H9 (cell line): ENCODE results near the gene SCN5A. TPM values are rescaled to one million over a fixed set of nuclear protein-coding genes. Genes with fewer than 3 reads are reported as not detected.
A peak's percentile ranks its signal among the peaks of the same experiment; 100 is the strongest.

Experiments
- DNase-seq: peaks from one replicate; pipeline ENCODE4 v3.0.0-alpha.2; 2017
- H2AFZ ChIP-seq: one replicate; pipeline ENCODE4 v1.6.1; 2013; ENCODE audit warnings: mild to moderate bottlenecking, low read length, control low read depth, moderate library complexity
- H2AK5ac ChIP-seq: 2 replicates; pipeline ENCODE4 v1.6.1; 2013; ENCODE audit warnings: low read length, control low read depth, mixed read lengths; ENCODE audit not compliant: insufficient read length
- H2BK120ac ChIP-seq: one replicate; pipeline ENCODE4 v1.6.1; 2013; ENCODE audit warnings: low read depth, mild to moderate bottlenecking, low read length, control low read depth, inconsistent platforms; ENCODE audit not compliant: poor library complexity, severe bottlenecking
- H2BK12ac ChIP-seq: 2 replicates; pipeline ENCODE4 v1.6.1; 2013; ENCODE audit warnings: low read length, control low read depth, mixed read lengths, low read depth; ENCODE audit not compliant: insufficient read length
- H2BK15ac ChIP-seq: 2 replicates; pipeline ENCODE4 v1.6.1; 2013; ENCODE audit warnings: low read depth, low read length, control low read depth
- H2BK20ac ChIP-seq: one replicate; pipeline ENCODE4 v1.6.1; 2013; ENCODE audit warnings: low read depth, mild to moderate bottlenecking, low read length, control low read depth, inconsistent platforms; ENCODE audit not compliant: poor library complexity, severe bottlenecking
- H2BK5ac ChIP-seq: 2 replicates; pipeline ENCODE4 v1.6.1; 2013; ENCODE audit warnings: low read length, control low read depth, mixed read lengths; ENCODE audit not compliant: insufficient read length
- H3K14ac ChIP-seq: 2 replicates; pipeline ENCODE4 v1.6.1; 2013; ENCODE audit warnings: low read length, control low read depth; ENCODE audit not compliant: insufficient read depth
- H3K18ac ChIP-seq: 2 replicates; pipeline ENCODE4 v1.6.1; 2013; ENCODE audit warnings: low read depth, mild to moderate bottlenecking, mixed read lengths, low read length, control low read depth; ENCODE audit not compliant: insufficient read length
- H3K23ac ChIP-seq: 2 replicates; pipeline ENCODE4 v1.6.1; 2013; ENCODE audit warnings: low read length, control low read depth, mixed read lengths, low read depth; ENCODE audit not compliant: insufficient read length
- H3K23me2 ChIP-seq: 2 replicates; pipeline ENCODE4 v1.6.1; 2013; ENCODE audit warnings: low read depth, mild to moderate bottlenecking, mixed read lengths, low read length, control low read depth; ENCODE audit not compliant: insufficient read length, poor library complexity, severe bottlenecking
- H3K27ac ChIP-seq: 2 replicates; pipeline ENCODE4 v1.5.1; 2013; ENCODE audit warnings: low read length, control low read depth, mixed read lengths, low read depth; ENCODE audit not compliant: insufficient read length
- H3K27me3 ChIP-seq: 2 replicates; pipeline ENCODE4 v1.6.1; 2013; ENCODE audit warnings: low read length, control low read depth, inconsistent platforms; ENCODE audit not compliant: insufficient read depth
- H3K4ac ChIP-seq: 2 replicates; pipeline ENCODE4 v1.6.1; 2013; ENCODE audit warnings: low read depth, mild to moderate bottlenecking, control low read depth, inconsistent platforms, low read length, moderate library complexity
- H3K4me1 ChIP-seq: 2 replicates; pipeline ENCODE4 v1.6.1; 2013; ENCODE audit warnings: low read length, control low read depth, inconsistent platforms; ENCODE audit not compliant: insufficient read depth
- H3K4me2 ChIP-seq: 2 replicates; pipeline ENCODE4 v1.6.1; 2013; ENCODE audit warnings: low read length, control low read depth, mixed read lengths; ENCODE audit not compliant: insufficient read length, insufficient read depth
- H3K56ac ChIP-seq: 2 replicates; pipeline ENCODE4 v1.6.1; 2013; ENCODE audit warnings: low read depth, mild to moderate bottlenecking, mixed read lengths, low read length, control low read depth; ENCODE audit not compliant: insufficient read length
- H3K79me1 ChIP-seq: 2 replicates; pipeline ENCODE4 v1.6.1; 2013; ENCODE audit warnings: low read depth, mild to moderate bottlenecking, moderate library complexity, low read length, control low read depth, inconsistent platforms; ENCODE audit not compliant: insufficient read depth, poor library complexity, severe bottlenecking
- H3K79me2 ChIP-seq: 2 replicates; pipeline ENCODE4 v1.6.1; 2013; ENCODE audit warnings: low read length, control low read depth, inconsistent platforms; ENCODE audit not compliant: insufficient read depth
- H3K9ac ChIP-seq: 2 replicates; pipeline ENCODE4 v1.6.1; 2013; ENCODE audit warnings: low read length, control low read depth, mixed read lengths; ENCODE audit not compliant: insufficient read length; ENCODE audit errors: extremely low read depth
- H3K9me3 ChIP-seq: one replicate; pipeline ENCODE4 v1.6.1; 2013; ENCODE audit warnings: low read depth, low read length, inconsistent platforms; ENCODE audit not compliant: control insufficient read depth
- H3T11ph ChIP-seq: one replicate; pipeline ENCODE4 v1.6.1; 2013; ENCODE audit warnings: mild to moderate bottlenecking, low read length, control low read depth, inconsistent platforms
- H4K20me1 ChIP-seq: one replicate; pipeline ENCODE4 v1.6.1; 2013; ENCODE audit not compliant: control insufficient read depth, insufficient read length, insufficient read depth
- H4K5ac ChIP-seq: 2 replicates; pipeline ENCODE4 v1.6.1; 2013; ENCODE audit warnings: low read depth, mild to moderate bottlenecking, mixed read lengths, low read length, control low read depth; ENCODE audit not compliant: insufficient read length
- H4K8ac ChIP-seq: replicated peaks from 2 replicates; pipeline ENCODE4 v1.6.1; 2013; ENCODE audit warnings: low read length, control low read depth, mixed read lengths, low read depth; ENCODE audit not compliant: insufficient read length
- H4K91ac ChIP-seq: 2 replicates; pipeline ENCODE4 v1.6.1; 2013; ENCODE audit warnings: low read depth, mild to moderate bottlenecking, moderate library complexity, mixed read lengths, low read length, control low read depth; ENCODE audit not compliant: insufficient read length
- H3K27ac Mint-ChIP-seq, 3 experiments: 2 replicates in 2 of 3; 3 replicates in 1 of 3; pipeline ENCODE4 v1.8.0; 2020 to 2021; ENCODE audit warnings: mixed read lengths in 3 of 3, mild to moderate bottlenecking in 1 of 3, moderate library complexity in 1 of 3
- H3K27me3 Mint-ChIP-seq: 2 replicates; pipeline ENCODE4 v1.8.0; 2021; ENCODE audit warnings: low read depth, mild to moderate bottlenecking, moderate library complexity, mixed read lengths
- H3K36me3 Mint-ChIP-seq, 3 experiments: 2 replicates in 2 of 3; 3 replicates in 1 of 3; pipeline ENCODE4 v1.8.0; 2020 to 2021; ENCODE audit warnings: low read depth in 3 of 3, mixed read lengths in 3 of 3; ENCODE audit not compliant: insufficient read depth in 1 of 3
- H3K4me1 Mint-ChIP-seq, 2 experiments: 2 replicates each; pipeline ENCODE4 v1.8.0; 2020; ENCODE audit warnings: mixed read lengths in 2 of 2
- H3K4me3 Mint-ChIP-seq, 2 experiments: 2 replicates in 1 of 2; 3 replicates in 1 of 2; pipeline ENCODE4 v1.8.0; 2020 to 2021; ENCODE audit warnings: mild to moderate bottlenecking in 2 of 2, mixed read lengths in 2 of 2, moderate library complexity in 1 of 2
- H3K9me3 Mint-ChIP-seq, 2 experiments: 2 replicates in 1 of 2; 3 replicates in 1 of 2; pipeline ENCODE4 v1.8.0; 2020; ENCODE audit warnings: mild to moderate bottlenecking in 2 of 2, mixed read lengths in 2 of 2, moderate library complexity in 1 of 2
- WGBS: extraction: QIAGEN DNeasy Blood & Tissue Kit; methylation state at CpG from one replicate; pipeline ENCODE4 v1.1.7; 2013; ENCODE audit warnings: missing lambda C conversion rate, low lambda C conversion rate, mixed read lengths; ENCODE audit not compliant: insufficient read length; ENCODE audit errors: extremely low coverage; 5-methylcytosine and 5-hydroxymethylcytosine counted together
- total RNA-seq: library from RNA; stranded (reverse); gene quantifications from 2 replicates; pipeline ENCODE4 v1.2.1, GENCODE V29; 2021
- TF ChIP-seq, protein P1 (sequence below): fragments of 200-600 bp; sonication (generic); conservative IDR thresholded peaks from 3 replicates; pipeline ENCODE4 v1.8.0; 2021; ENCODE audit warnings: antibody characterized with exemption, mild to moderate bottlenecking

The SCN5A gene
- total RNA-seq, 1 experiment from 2014 or later: 6.5 TPM

DNA sequence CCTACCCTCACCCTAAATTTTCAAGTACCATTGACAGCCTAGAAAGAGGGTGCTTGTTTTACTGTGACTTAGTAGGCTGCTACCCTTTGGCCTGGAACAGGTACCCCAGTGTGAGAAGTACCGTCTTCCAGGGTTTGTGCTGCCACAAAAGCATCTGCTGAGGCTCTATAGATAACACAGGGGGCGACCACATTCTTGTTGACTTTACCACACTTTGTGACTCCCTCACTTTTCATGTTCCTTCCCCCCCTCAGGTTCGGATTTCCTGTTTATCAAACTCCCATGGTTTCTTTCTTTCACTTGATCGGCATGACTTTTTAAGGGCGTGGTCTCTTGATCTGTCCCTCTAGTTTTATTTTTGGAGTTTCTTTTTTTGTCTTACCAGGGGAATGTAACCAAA is 129.8 kb downstream of the SCN5A start:
- H2BK20ac ChIP-seq: no peak overlapping the region
- no peak overlapping the region for H2AK5ac ChIP-seq
- H3K9ac ChIP-seq: no peak overlapping the region
- no peaks in the 10 kb centered on the region for H4K20me1 ChIP-seq
- H3K18ac ChIP-seq: no peak overlapping the region
- TF ChIP-seq, protein P1, sequence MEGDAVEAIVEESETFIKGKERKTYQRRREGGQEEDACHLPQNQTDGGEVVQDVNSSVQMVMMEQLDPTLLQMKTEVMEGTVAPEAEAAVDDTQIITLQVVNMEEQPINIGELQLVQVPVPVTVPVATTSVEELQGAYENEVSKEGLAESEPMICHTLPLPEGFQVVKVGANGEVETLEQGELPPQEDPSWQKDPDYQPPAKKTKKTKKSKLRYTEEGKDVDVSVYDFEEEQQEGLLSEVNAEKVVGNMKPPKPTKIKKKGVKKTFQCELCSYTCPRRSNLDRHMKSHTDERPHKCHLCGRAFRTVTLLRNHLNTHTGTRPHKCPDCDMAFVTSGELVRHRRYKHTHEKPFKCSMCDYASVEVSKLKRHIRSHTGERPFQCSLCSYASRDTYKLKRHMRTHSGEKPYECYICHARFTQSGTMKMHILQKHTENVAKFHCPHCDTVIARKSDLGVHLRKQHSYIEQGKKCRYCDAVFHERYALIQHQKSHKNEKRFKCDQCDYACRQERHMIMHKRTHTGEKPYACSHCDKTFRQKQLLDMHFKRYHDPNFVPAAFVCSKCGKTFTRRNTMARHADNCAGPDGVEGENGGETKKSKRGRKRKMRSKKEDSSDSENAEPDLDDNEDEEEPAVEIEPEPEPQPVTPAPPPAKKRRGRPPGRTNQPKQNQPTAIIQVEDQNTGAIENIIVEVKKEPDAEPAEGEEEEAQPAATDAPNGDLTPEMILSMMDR: no peak
- Mint-ChIP-seq H3K4me3 (peak overlapping the region in 1 of 2 experiments; percentile 26; a peak in 3 of 5 replicates), H3K4me1 (peaks cover 23 to 28% of the 10 kb centered on the region in 2 experiments), H3K36me3 (peaks cover 23 to 27% (median 26%) of the 10 kb centered on the region in 3 experiments), H3K27ac (peak overlapping the region; percentile 16 to 76 (median 45); a peak in 6 of 7 replicates), H3K9me3 (no peaks in the 10 kb centered on the region), H3K27me3 (no peaks in the 10 kb centered on the region)
- H2BK15ac ChIP-seq: no peak overlapping the region
- no peak overlapping the region for H2BK12ac ChIP-seq
- no peak overlapping the region for H3K23ac ChIP-seq
- H3K14ac ChIP-seq: no peak overlapping the region
- no peak for DNase-seq
- H3T11ph ChIP-seq: no peak overlapping the region
- no peak overlapping the region for H3K56ac ChIP-seq
- H4K91ac ChIP-seq: no peak overlapping the region
- no peak overlapping the region for H2AFZ ChIP-seq
- H3K79me2 ChIP-seq: no peaks in the 10 kb centered on the region
- no peak overlapping the region for H4K5ac ChIP-seq
- no peak overlapping the region for H3K27ac ChIP-seq
- no peaks in the 10 kb centered on the region for H3K23me2 ChIP-seq
- H3K4me1 ChIP-seq: peaks cover 5% of the 10 kb centered on the region; the same call in 1 of the 2 replicates
- H3K4ac ChIP-seq: no peak overlapping the region
- H2BK120ac ChIP-seq: no peak overlapping the region
- WGBS: no CpG with 5 or more reads among the region's 5 CpGs
- no peak overlapping the region for H3K4me2 ChIP-seq
- H3K27me3 ChIP-seq: no peaks in the 10 kb centered on the region
- H3K79me1 ChIP-seq: no peaks in the 10 kb centered on the region
- H4K8ac ChIP-seq: no peak overlapping the region
- H3K9me3 ChIP-seq: no peaks in the 10 kb centered on the region
- no peak overlapping the region for H2BK5ac ChIP-seq
